Measurements from ENCODE around the gene CYB5A.

CYB5A gene

GRCh38 chr18:74303936-74304335, 12.2 kb upstream of the CYB5A start:
- ChIA-PET CTCF (no interaction called here), POLR2A (no interaction called here)
- no peak for TF ChIP-seq ZNF202 (tag by site-specific recombination; IDR thresholded peaks at IDR 0.05; ENCODE audit: borderline replicate concordance)
- no peak for TF ChIP-seq MZF1 (tag by site-specific recombination; IDR thresholded peaks at IDR 0.05; ENCODE audit: borderline replicate concordance)
- no peak for TF ChIP-seq WT1 (tag by site-specific recombination; IDR thresholded peaks at IDR 0.05)
- TF ChIP-seq BCL6B (tag by site-specific recombination; IDR thresholded peaks at IDR 0.05) = no peak
- no peak for TF ChIP-seq ZBTB17 (tag by site-specific recombination; IDR thresholded peaks at IDR 0.05)
- TF ChIP-seq KLF16 (tag by site-specific recombination; IDR thresholded peaks at IDR 0.05) = no peak
- no peak for TF ChIP-seq ZBTB49 (tag by site-specific recombination; IDR thresholded peaks at IDR 0.05; ENCODE audit: low read depth)
- TF ChIP-seq CTCF (tag by site-specific recombination; IDR thresholded peaks at IDR 0.05) = no peak
- TF ChIP-seq ZNF138 (tag by site-specific recombination; IDR thresholded peaks at IDR 0.05; ENCODE audit: borderline replicate concordance) = no peak
- no peak for TF ChIP-seq ZNF426 (tag by site-specific recombination; IDR thresholded peaks at IDR 0.05)
- TF ChIP-seq ZNF280C (tag by site-specific recombination; IDR thresholded peaks at IDR 0.05) = no peak
- no peak for TF ChIP-seq HIC1 (tag by site-specific recombination; IDR thresholded peaks at IDR 0.05)
- no peak for TF ChIP-seq ZNF394 (tag by site-specific recombination; IDR thresholded peaks at IDR 0.05; ENCODE audit: borderline replicate concordance)
- no peak for TF ChIP-seq ZNF843 (tag by site-specific recombination; IDR thresholded peaks at IDR 0.05)
- no peak for TF ChIP-seq KLF1 (tag by site-specific recombination; IDR thresholded peaks at IDR 0.05)
- Histone ChIP-seq H3K36me3 (ENCODE audit: control insufficient read depth in 2 of 2, insufficient read depth in 1 of 2, low read length in 2 of 2) (no peaks in the 10 kb centered on the region), H3K4me1 (ENCODE audit: control insufficient read depth, insufficient read depth, low read length) (no peaks in the 10 kb centered on the region), H3K9me3 (ENCODE audit: control insufficient read depth, insufficient read depth, low read depth, low read length) (no peaks in the 10 kb centered on the region), H3K27ac (ENCODE audit: extremely low read depth, low read depth, low read length) (no peak overlapping the region), H3K4me3 (ENCODE audit: low read depth, low read length) (no peak overlapping the region)

GRCh38 chr18:74303306-74303705, 11.5 kb upstream of the CYB5A start:
- Histone ChIP-seq H3K4me3 (ENCODE audit: low read depth, low read length) (no peak overlapping the region), H3K27ac (ENCODE audit: extremely low read depth, low read depth, low read length) (no peak overlapping the region), H3K9me3 (ENCODE audit: control insufficient read depth, insufficient read depth, low read depth, low read length) (no peaks in the 10 kb centered on the region), H3K36me3 (ENCODE audit: control insufficient read depth in 2 of 2, insufficient read depth in 1 of 2, low read length in 2 of 2) (no peaks in the 10 kb centered on the region), H3K4me1 (ENCODE audit: control insufficient read depth, insufficient read depth, low read length) (no peaks in the 10 kb centered on the region)
- POLR2A ChIA-PET = no interaction called here
- CTCF ChIA-PET = no interaction called here
- TF ChIP-seq SCRT1 (tag by site-specific recombination; IDR thresholded peaks at IDR 0.05; ENCODE audit: borderline replicate concordance) (no peak), ZNF514 (tag by site-specific recombination; IDR thresholded peaks at IDR 0.05) (no peak), YY1 (tag by site-specific recombination; IDR thresholded peaks at IDR 0.05) (no peak), ZNF248 (tag by site-specific recombination; IDR thresholded peaks at IDR 0.05) (no peak), ZNF138 (tag by site-specific recombination; IDR thresholded peaks at IDR 0.05; ENCODE audit: borderline replicate concordance) (no peak), ZNF624 (tag by site-specific recombination; IDR thresholded peaks at IDR 0.05) (no peak), ZNF366 (tag by site-specific recombination; conservative IDR thresholded peaks at IDR 0.05) (no peak)

All from HEK293 (cell line).